Measurements from ENCODE around the gene AKNA.

DNA sequence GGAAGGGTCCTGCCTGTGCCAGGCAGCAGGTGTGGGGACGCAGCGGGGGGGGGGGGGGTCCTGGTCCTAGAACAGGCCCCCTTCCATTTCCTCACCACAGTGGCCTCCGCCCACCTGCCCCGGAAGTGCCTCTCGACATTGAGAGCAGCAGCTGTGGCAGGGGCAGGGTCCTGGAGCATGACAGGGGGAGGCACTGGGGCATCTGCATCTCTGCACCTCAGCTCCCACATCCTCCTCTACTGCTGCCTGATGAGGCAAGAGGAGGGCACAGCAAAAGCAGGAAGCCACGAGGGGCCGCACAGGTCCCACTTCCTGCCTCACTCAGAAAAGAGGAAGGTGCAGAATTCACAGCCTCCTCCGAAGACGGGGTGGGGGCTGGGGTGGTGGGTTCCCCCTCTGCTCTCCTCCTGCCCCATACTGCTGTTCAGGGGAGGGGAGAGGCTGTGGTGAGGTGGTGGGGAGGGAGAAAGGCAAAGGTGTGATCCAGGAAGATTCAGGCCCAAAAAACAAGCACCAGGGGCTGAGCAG, 14.8 kb downstream of the AKNA start:
- no peak for TF ChIP-seq ZFX (IDR thresholded peaks at IDR 0.05)
- no peak for TF ChIP-seq CEBPB (IDR thresholded peaks at IDR 0.05; ENCODE audit: low read depth)
- TF ChIP-seq, protein P1, sequence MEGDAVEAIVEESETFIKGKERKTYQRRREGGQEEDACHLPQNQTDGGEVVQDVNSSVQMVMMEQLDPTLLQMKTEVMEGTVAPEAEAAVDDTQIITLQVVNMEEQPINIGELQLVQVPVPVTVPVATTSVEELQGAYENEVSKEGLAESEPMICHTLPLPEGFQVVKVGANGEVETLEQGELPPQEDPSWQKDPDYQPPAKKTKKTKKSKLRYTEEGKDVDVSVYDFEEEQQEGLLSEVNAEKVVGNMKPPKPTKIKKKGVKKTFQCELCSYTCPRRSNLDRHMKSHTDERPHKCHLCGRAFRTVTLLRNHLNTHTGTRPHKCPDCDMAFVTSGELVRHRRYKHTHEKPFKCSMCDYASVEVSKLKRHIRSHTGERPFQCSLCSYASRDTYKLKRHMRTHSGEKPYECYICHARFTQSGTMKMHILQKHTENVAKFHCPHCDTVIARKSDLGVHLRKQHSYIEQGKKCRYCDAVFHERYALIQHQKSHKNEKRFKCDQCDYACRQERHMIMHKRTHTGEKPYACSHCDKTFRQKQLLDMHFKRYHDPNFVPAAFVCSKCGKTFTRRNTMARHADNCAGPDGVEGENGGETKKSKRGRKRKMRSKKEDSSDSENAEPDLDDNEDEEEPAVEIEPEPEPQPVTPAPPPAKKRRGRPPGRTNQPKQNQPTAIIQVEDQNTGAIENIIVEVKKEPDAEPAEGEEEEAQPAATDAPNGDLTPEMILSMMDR (IDR thresholded peaks at IDR 0.05 in 2 of 3, conservative IDR thresholded peaks at IDR 0.05 in 1 of 3; ENCODE audit: borderline replicate concordance in 1 of 3, insufficient read depth in 1 of 3, low read depth in 2 of 3, low read length in 2 of 3): no peak
- TF ChIP-seq POLR2AphosphoS5 (IDR thresholded peaks at IDR 0.05; ENCODE audit: low read depth, low read length): no peak
- no peak for TF ChIP-seq ELF1 (IDR thresholded peaks at IDR 0.05; ENCODE audit: borderline replicate concordance, low read depth)
- TF ChIP-seq MAX (IDR thresholded peaks at IDR 0.05): no peak
- TF ChIP-seq EZH2phosphoT487 (IDR thresholded peaks at IDR 0.05; ENCODE audit: borderline replicate concordance): no peak
- no peak for TF ChIP-seq REST (IDR thresholded peaks at IDR 0.05; ENCODE audit: low read depth)
- TF ChIP-seq POLR2A (IDR thresholded peaks at IDR 0.05; ENCODE audit: borderline replicate concordance, extremely low read depth, insufficient read depth, insufficient read length): no peak
- no peak for TF ChIP-seq JUND (IDR thresholded peaks at IDR 0.05)
- no peak for TF ChIP-seq EZH2 (IDR thresholded peaks at IDR 0.05)
- TF ChIP-seq SIN3A (IDR thresholded peaks at IDR 0.05; ENCODE audit: low read depth): no peak
- no peak for TF ChIP-seq SP1 (IDR thresholded peaks at IDR 0.05; ENCODE audit: low read depth)
- no peak for TF ChIP-seq TCF7L2 (IDR thresholded peaks at IDR 0.05; ENCODE audit: borderline replicate concordance, extremely low read depth, insufficient read depth, insufficient read length)
